Activated CD4-positive, alpha-beta T cell treated with anti-CD3 and anti-CD28 coated beads, Interleukin-2, amount 50 U/mL, for 1 hour (primary cell): ENCODE data around the gene SLA2.
"Not testable (repeated sequence)": the region's sequence is repeated elsewhere in the genome, so short reads cannot be mapped to it uniquely, and the experiment has no call there.

Experiments used
- DNase-seq: peaks from one replicate; pipeline ENCODE4 v3.0.0-alpha.2; 2020

The SLA2 gene

DNA sequence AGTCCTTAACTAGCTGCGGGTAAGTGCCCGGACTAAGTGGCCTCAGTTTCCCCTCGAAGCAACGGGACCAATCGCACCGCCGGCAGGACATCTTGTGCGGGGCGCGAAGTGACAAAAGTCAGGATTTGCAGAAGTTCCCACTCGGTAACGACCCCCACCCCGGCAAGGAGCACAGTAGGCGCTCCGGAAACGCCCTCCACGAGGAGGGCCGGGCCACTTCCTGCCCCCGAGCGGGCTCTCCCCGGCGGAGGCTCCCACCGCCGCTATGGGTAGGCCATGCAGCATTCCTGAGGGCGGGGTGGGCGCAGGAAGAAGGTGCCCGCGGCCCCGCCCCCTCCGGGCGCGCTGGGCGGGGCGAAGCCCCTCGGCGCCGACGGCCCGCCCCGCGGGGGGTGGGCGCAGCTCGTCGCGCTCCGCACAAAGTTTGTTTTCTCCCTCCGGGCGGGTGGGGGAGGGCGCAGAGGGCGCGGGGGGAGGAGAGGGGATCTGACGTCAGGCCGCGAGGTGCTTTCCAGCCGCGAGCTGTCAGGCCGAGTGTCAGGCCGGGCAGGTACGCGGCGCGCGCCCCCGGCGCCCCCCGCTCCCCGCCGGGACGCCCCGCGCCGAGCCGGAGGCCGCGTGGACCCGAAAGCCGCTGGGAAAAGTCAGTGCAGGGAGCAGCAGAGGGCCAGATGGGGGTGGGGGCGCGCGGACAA lies 72.7 kb downstream of the SLA2 start, which contains the start of gene TGIF2:
Gene TGIF2 (plus strand): TSS at position 495 of the 695 bp plus-strand sequence. CDS start 5,178 bp downstream, outside the sequence.
- DNase-seq = peak; percentile 87

DNA sequence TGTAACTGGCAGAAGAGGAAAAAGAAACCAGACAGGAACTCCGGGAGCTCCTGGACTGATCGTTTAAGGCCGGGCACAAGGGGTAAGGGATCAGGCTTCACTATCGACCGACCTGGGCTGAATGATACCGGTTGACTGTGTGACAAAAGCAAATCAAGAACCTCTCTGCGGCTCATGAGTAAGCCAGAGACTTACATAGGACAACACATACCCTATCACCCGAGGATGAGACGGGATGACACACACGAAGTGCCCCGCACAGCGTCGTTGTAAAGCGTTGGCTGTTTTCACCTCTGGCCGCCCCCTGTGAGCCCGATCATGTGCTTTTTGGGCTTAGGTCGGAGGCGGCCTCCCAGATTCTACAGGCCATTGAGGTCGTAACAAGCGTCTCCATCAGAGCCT lies 73.3 kb downstream of the SLA2 start:
- peak; percentile 63 for DNase-seq

DNA sequence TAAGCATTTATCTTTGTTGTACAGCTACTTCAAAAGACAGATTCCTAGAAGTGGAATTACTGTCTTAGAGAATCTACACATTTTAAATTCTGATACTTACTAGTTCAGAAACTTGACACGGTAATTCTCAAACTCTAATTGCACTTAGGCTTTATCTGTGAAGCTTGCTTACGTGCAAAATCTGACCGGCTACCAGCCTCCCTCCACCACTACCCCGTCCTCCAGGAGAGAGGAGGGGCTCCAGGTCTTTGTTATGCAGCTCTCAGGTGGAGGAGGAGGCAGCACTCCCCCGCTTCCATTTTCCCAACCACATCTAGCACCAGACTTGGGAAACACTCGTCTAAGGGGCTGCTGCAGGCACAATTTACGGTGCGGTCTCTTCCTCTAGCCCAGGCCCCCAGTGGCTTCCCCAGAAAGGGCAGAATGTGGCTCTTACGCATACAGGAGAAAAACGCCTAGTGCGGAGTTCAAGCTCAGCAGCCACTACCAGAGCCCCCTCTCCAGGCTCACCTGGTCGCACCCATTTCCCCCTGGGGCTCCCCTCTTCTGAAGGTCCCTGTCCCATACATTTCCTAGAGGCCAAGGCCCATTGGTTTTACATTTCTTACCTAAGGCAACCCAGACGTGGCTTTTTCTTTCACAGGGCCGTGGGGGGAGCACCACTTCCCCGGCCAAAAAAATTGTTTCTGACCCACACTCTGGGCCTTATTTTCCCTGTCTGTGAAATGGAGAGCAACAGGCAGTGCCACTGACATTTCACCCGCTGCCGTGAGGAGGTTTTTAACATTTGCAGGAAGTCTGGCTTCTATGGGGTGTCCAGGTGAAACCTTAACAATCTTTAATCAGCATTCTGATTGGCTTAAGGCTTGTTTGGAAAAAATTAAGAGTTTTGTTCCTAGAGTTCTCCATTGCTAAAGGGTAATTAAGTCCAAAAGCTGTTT lies 74.2 kb downstream of the SLA2 start:
- DNase-seq = no peak

DNA sequence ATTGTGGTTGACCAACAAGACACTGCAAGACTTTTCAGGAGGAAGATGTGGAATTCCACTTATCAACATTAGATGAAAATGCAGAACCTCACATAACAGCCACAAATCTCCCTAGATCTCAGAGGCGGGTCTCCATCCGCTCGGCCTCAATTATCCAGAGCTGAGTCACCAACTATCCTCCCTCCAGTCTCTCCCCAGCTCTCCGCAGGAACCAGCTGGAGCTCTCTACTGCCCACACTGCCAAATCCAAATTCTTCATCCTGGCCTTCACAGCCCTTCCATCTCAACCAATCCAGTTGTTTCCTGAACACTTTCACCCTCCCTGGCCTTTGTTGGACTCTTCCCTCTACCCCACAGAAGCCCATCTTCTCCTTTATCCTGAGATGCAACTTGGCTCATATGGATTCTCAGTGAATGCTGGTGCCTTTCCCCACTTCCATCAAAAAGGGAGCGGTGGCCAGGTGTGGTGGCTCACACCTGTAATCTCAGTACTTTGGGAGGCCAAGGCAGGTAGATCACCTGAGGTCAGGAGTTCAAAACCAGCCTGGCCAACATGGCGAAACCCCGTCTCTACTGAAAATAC lies 76.1 kb downstream of the SLA2 start:
- DNase-seq = no peak

DNA sequence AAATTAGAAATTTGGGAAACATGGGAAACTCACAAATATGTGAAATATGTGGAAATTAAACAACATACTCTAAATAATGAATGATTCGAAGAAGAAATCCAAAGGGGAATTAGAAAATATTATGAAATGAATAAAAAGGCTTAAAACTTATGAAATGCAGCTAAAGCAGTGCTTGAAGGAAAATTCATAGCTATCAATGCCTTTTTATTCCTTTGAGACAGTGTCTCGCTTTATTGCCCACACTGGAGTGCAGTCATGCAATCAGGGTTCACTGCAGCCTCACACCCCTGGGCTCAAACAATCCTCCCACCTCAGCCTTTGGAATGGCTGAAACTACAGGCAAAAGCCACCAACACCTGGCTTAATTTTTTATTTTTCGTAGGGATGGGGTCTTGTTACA lies 80.5 kb downstream of the SLA2 start:
- DNase-seq = no peak

DNA sequence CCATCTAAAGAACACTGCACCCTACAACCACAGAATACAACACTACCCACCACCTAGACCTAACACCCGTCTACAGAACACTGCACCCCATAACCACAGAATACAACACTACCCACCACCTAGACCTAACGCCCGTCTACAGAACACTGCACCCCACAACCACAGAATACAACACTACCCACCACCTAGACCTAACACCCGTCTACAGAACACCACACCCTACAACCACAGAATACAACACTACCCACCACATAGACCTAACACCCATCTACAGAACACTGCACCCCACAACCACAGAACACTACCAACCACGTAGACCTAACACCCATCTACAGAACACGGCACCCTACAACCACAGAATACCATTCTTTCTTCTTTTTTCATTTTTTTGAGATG lies 81.3 kb downstream of the SLA2 start:
- DNase-seq = not testable (repeated sequence)

DNA sequence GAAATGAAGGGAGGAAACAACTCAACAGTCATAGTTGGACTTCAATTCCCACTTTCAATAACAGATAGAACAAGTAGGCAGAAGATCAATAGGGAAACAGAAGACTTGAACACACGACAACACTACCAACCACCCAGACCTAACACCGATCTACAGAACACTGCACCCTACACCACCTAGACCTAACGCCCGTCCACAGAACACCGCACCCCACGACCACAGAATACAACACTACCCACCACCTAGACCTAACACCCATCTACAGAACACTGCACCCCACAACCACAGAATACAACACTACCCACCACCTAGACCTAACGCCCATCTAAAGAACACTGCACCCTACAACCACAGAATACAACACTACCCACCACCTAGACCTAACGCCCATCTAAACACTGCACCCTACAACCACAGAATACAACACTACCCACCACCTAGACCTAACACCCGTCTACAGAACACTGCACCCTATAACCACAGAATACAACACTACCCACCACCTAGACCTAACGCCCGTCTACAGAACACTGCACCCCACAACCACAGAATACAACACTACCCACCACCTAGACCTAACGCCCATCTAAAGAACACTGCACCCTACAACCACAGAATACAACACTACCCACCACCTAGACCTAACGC lies 81.8 kb downstream of the SLA2 start:
- not testable (repeated sequence) for DNase-seq

DNA sequence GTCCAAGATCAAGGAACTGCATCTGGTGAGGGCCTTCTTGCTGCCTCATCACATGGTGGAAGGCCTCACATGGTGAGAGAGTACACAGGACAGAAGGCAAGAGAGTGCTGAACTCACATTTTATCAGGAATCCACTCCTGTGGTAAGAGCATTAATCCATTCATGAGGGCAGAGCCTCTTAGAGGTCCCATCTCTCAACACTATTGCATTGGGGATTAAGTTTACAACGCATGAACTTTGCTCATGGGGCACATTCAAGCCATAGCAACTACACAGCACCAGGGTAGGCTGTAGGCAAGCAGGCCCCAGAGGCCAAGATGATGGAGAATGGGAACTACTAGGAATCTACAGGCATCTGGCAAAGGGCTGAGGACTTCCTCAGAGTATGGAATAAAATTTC lies 82.6 kb downstream of the SLA2 start:
- DNase-seq = no peak

DNA sequence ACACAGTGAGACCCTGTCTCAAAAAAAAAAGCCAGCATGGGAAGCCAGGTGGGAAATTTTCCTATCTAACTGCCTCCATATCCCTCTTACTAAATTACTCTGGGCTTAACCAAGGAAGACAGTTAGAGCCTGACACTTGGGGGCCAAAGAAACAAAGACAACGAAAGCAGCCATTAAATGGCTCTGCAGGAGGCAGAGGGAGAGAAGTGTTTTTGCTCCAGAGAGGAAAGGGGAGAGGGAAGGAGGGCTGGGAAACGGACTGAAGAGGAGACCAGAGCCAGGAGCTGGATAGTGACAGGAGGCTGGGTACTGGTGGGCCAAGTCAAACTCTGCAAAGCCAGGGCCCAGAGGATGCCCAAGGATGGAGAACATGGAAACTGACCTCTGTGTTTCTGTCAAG lies 83.3 kb downstream of the SLA2 start:
- DNase-seq = no peak
